H1 (cell line): ENCODE measurements around the gene SF3B1. TPM values are rescaled to one million over a fixed set of nuclear protein-coding genes. Genes with fewer than 3 reads are reported as not detected.

Experiments
- CTCF ChIA-PET: fragments of 300-600 bp; sonication (Branson Sonifier 250); formaldehyde crosslinking; loops from one replicate; lab custom pipeline; 2021; ENCODE audit not compliant: partially characterized antibody; lab: Charles Lee
- POLR2A ChIA-PET: fragments of 300-600 bp; sonication (Branson Sonifier 250); formaldehyde crosslinking; loops from one replicate; lab custom pipeline; 2021; ENCODE audit warnings: inconsistent platforms; ENCODE audit not compliant: partially characterized antibody; lab: Charles Lee
- DNase-seq, 2 experiments: peaks; one replicate each; pipeline versions ENCODE4 v3.0.0 to v3.0.0-alpha.2; 2010 to 2022; ENCODE audit warnings: low spot score in 2 of 2, low read depth in 1 of 2, mixed read lengths in 1 of 2
- FAIRE-seq: peaks from 2 replicates; lab custom pipeline; 2011; peaks lifted over from hg19 to GRCh38; lab: Jason Lieb, UNC
- H2AFZ ChIP-seq: 2 replicates; pipeline ENCODE4 v1.8.1; 2012; ENCODE audit warnings: low read length, inconsistent platforms
- H2AK5ac ChIP-seq: 2 replicates; pipeline ENCODE4 v1.6.1; 2013; ENCODE audit warnings: low read depth, low read length
- H2BK120ac ChIP-seq: replicated peaks from 2 replicates; pipeline ENCODE3; 2013; ENCODE audit warnings: low read depth, low read length, inconsistent platforms
- H2BK12ac ChIP-seq: 2 replicates; pipeline ENCODE4 v1.6.1; 2013; ENCODE audit warnings: low read depth, low read length
- H2BK15ac ChIP-seq: 2 replicates; pipeline ENCODE4 v1.6.1; 2013; ENCODE audit warnings: low read length
- H2BK20ac ChIP-seq: 2 replicates; pipeline ENCODE4 v1.6.1; 2013; ENCODE audit warnings: low read length
- H2BK5ac ChIP-seq: 2 replicates; pipeline ENCODE4 v1.6.1; 2013; ENCODE audit warnings: low read depth, low read length
- H3K14ac ChIP-seq: 2 replicates; pipeline ENCODE4 v1.6.1; 2013; ENCODE audit warnings: inconsistent platforms; ENCODE audit not compliant: insufficient read length
- H3K18ac ChIP-seq: 2 replicates; pipeline ENCODE4 v1.6.1; 2013; ENCODE audit warnings: low read length; ENCODE audit errors: extremely low read depth
- H3K23ac ChIP-seq: 2 replicates; pipeline ENCODE4 v1.6.1; 2013; ENCODE audit warnings: inconsistent platforms; ENCODE audit not compliant: insufficient read length
- H3K23me2 ChIP-seq: 2 replicates; pipeline ENCODE4 v1.6.1; 2013; ENCODE audit warnings: low read depth, low read length
- H3K27ac ChIP-seq: 2 replicates; pipeline ENCODE4 v1.6.1; 2011; ENCODE audit warnings: low read depth, low read length, inconsistent platforms
- H3K27me3 ChIP-seq, 4 experiments: replicated peaks in 1 of 4; 1 replicate in 1 of 4; 2 replicates in 3 of 4; pipeline versions ENCODE4 v1.6.1 to v1.8.1; 2011 to 2013; ENCODE audit warnings: low read length in 3 of 4, mild to moderate bottlenecking in 3 of 4, inconsistent platforms in 2 of 4, mixed read lengths in 2 of 4, moderate library complexity in 1 of 4; ENCODE audit not compliant: control insufficient read depth in 3 of 4, insufficient read depth in 3 of 4; ENCODE audit errors: extremely low read depth in 1 of 4
- H3K36me3 ChIP-seq, 4 experiments: 2 replicates each; pipeline versions ENCODE4 v1.6.1 to v1.8.1; 2011 to 2013; ENCODE audit warnings: mild to moderate bottlenecking in 4 of 4, low read length in 3 of 4, moderate library complexity in 2 of 4, control low read depth in 1 of 4, inconsistent platforms in 1 of 4; ENCODE audit not compliant: insufficient read depth in 4 of 4, control insufficient read depth in 2 of 4
- H3K4ac ChIP-seq: replicated peaks from 2 replicates; pipeline ENCODE3; 2013; ENCODE audit warnings: low read length, low read depth, mixed read lengths, inconsistent platforms; ENCODE audit not compliant: insufficient read length
- H3K4me1 ChIP-seq, 4 experiments: replicated peaks in 1 of 4; 1 replicate in 1 of 4; 2 replicates in 3 of 4; pipeline versions ENCODE4 v1.6.1 to v1.8.1; 2011 to 2013; ENCODE audit warnings: low read length in 3 of 4, inconsistent platforms in 2 of 4, mixed read lengths in 1 of 4; ENCODE audit not compliant: insufficient read depth in 4 of 4, control insufficient read depth in 3 of 4
- H3K4me2 ChIP-seq, 2 experiments: 2 replicates each; pipeline versions ENCODE4 v1.6.1 to v1.8.1; 2011 to 2013; ENCODE audit warnings: low read depth in 2 of 2, low read length in 2 of 2, control low read depth in 1 of 2, inconsistent platforms in 1 of 2, mild to moderate bottlenecking in 1 of 2; ENCODE audit not compliant: insufficient read depth in 1 of 2
- H3K4me3 ChIP-seq, 4 experiments: fragments of 200-600, 300-600 bp in 1 of 4; sonication (generic), shearing (Covaris generic), sonication (Bioruptor Twin) in 1 of 4; 2 replicates each; pipeline versions ENCODE4 v1.5.1 to v1.8.1; 2011 to 2016; ENCODE audit warnings: low read length in 4 of 4, low read depth in 3 of 4, control low read depth in 2 of 4, inconsistent platforms in 2 of 4, mild to moderate bottlenecking in 2 of 4, mixed read lengths in 1 of 4, moderate library complexity in 1 of 4; ENCODE audit not compliant: insufficient read depth in 2 of 4; ENCODE audit errors: extremely low read depth in 1 of 4
- H3K56ac ChIP-seq: replicated peaks from 2 replicates; pipeline ENCODE3; 2013; ENCODE audit warnings: low read depth, mild to moderate bottlenecking, mixed read lengths, low read length, inconsistent platforms; ENCODE audit not compliant: insufficient read length
- H3K79me1 ChIP-seq: 2 replicates; pipeline ENCODE4 v1.6.1; 2013; ENCODE audit warnings: low read depth, low read length, control low read depth
- H3K79me2 ChIP-seq, 2 experiments: 2 replicates each; pipeline versions ENCODE4 v1.6.1 to v1.8.1; 2012 to 2013; ENCODE audit warnings: low read length in 2 of 2, mild to moderate bottlenecking in 2 of 2, inconsistent platforms in 1 of 2; ENCODE audit not compliant: insufficient read depth in 2 of 2, control insufficient read depth in 1 of 2
- H3K9ac ChIP-seq, 4 experiments: replicated peaks in 1 of 4; 1 replicate in 1 of 4; 2 replicates in 3 of 4; pipeline versions ENCODE4 v1.6.1 to v1.8.1; 2011 to 2013; ENCODE audit warnings: low read depth in 3 of 4, low read length in 3 of 4, control low read depth in 2 of 4, mild to moderate bottlenecking in 2 of 4, moderate library complexity in 2 of 4, inconsistent platforms in 1 of 4; ENCODE audit errors: extremely low read depth in 1 of 4
- H3K9me3 ChIP-seq, 2 experiments: 2 replicates each; pipeline versions ENCODE4 v1.6.1 to v1.8.1; 2012 to 2013; ENCODE audit warnings: mild to moderate bottlenecking in 2 of 2, moderate library complexity in 2 of 2, control low read depth in 1 of 2, inconsistent platforms in 1 of 2, low read depth in 1 of 2, low read length in 1 of 2, mixed read lengths in 1 of 2; ENCODE audit not compliant: insufficient read depth in 2 of 2
- H4K20me1 ChIP-seq, 2 experiments: replicated peaks in 1 of 2; 2 replicates each; pipeline versions ENCODE3 to v1.8.1; 2011 to 2013; ENCODE audit warnings: inconsistent platforms in 2 of 2, low read length in 2 of 2, mild to moderate bottlenecking in 1 of 2; ENCODE audit not compliant: insufficient read depth in 2 of 2, control insufficient read depth in 1 of 2
- H4K5ac ChIP-seq: 2 replicates; pipeline ENCODE4 v1.6.1; 2013; ENCODE audit warnings: low read length, low read depth, mixed read lengths, inconsistent platforms; ENCODE audit not compliant: insufficient read length
- H4K8ac ChIP-seq: 2 replicates; pipeline ENCODE4 v1.8.0; 2013; ENCODE audit warnings: mild to moderate bottlenecking, moderate library complexity, low read length, inconsistent platforms; ENCODE audit not compliant: insufficient read depth; ENCODE audit errors: extremely low read depth
- H4K91ac ChIP-seq: replicated peaks from 2 replicates; pipeline ENCODE3; 2013; ENCODE audit warnings: low read length, mixed read lengths, inconsistent platforms; ENCODE audit not compliant: insufficient read length
- CTBP2 ChIP-seq: IDR thresholded peaks from 2 replicates; pipeline ENCODE4 v1.7.0; 2011; ENCODE audit warnings: borderline replicate concordance, mild to moderate bottlenecking, moderate library complexity, mixed read lengths, low read length; ENCODE audit not compliant: insufficient read depth, insufficient read length
- EZH2 ChIP-seq: fragments of 200-600 bp; sonication (generic); IDR thresholded peaks from 2 replicates; pipeline ENCODE4 v1.7.1; 2012; ENCODE audit warnings: low read depth, mild to moderate bottlenecking, moderate library complexity, low read length, inconsistent platforms; ENCODE audit not compliant: severe bottlenecking
- JUND ChIP-seq: IDR thresholded peaks from 2 replicates; pipeline ENCODE4 v1.6.1; 2011; ENCODE audit warnings: mild to moderate bottlenecking, improper control_type of control experiment, low read length
- SIN3A ChIP-seq, 2 experiments: IDR thresholded peaks in 1 of 2; conservative IDR thresholded peaks in 1 of 2; 2 replicates each; pipeline ENCODE4 v1.6.1; 2011 to 2012; ENCODE audit warnings: low read length in 2 of 2, improper control_type of control experiment in 1 of 2, low read depth in 1 of 2, mild to moderate bottlenecking in 1 of 2
- SP2 ChIP-seq: IDR thresholded peaks from 2 replicates; pipeline ENCODE4 v1.6.1; 2012; ENCODE audit warnings: mild to moderate bottlenecking, low read length, inconsistent platforms
- SP4 ChIP-seq: IDR thresholded peaks from 2 replicates; pipeline ENCODE4 v1.6.1; 2012; ENCODE audit warnings: low read length, inconsistent platforms
- TAF1 ChIP-seq: IDR thresholded peaks from 2 replicates; pipeline ENCODE4 v1.6.1; 2011; ENCODE audit warnings: mild to moderate bottlenecking, low read depth, low read length
- WGBS, 2 experiments: shearing (Covaris generic) in 1 of 2; methylation state at CpG; one replicate each; pipeline versions ENCODE4 v1.1.6 to v1.1.7; 2013 to 2015; ENCODE audit warnings: low lambda C conversion rate in 2 of 2, mixed read lengths in 2 of 2, inconsistent platforms in 1 of 2, low coverage in 1 of 2, missing lambda C conversion rate in 1 of 2; ENCODE audit not compliant: insufficient replicate concordance in 2 of 2, insufficient coverage in 1 of 2, insufficient read length in 1 of 2; ENCODE audit errors: extremely low coverage in 1 of 2, missing lambda C conversion rate in 1 of 2; 5-methylcytosine and 5-hydroxymethylcytosine counted together
- polyA plus RNA-seq, 7 experiments: library from polyadenylated mRNA; depleted of rRNA in 3 of 7; stranded (reverse) in 5 of 7; unstranded in 2 of 7; fragments of >200 nt in 5 of 7; fragments of 200-250 nt in 2 of 7; gene quantifications; 1 replicate in 5 of 7; 2 replicates in 1 of 7; 4 replicates in 1 of 7; pipeline versions ENCODE4 v1.2.1 to v1.2.3, GENCODE V29; 2011 to 2013; ENCODE audit warnings: missing spikeins in 2 of 7, mixed read lengths in 2 of 7
- total RNA-seq: library from RNA; stranded (reverse); fragmentation: NEBNext Ultra II Directional; extraction: Animal tissue kit (Norgen Biotek cat#: 25700); gene quantifications from 2 replicates; pipeline ENCODE4 v1.2.1, GENCODE V29; 2021
- TF ChIP-seq, protein P1 (sequence below), 3 experiments: IDR thresholded peaks; 1 replicate in 2 of 3; 2 replicates in 1 of 3; pipeline versions ENCODE4 v1.5.1 to v1.6.1; 2011; ENCODE audit warnings: low read length in 3 of 3, mild to moderate bottlenecking in 3 of 3, inconsistent platforms in 2 of 3, low read depth in 1 of 3, moderate library complexity in 1 of 3; ENCODE audit not compliant: insufficient read depth in 1 of 3; ENCODE audit errors: control extremely low read depth in 1 of 3
- TF ChIP-seq, protein P2 (sequence below): IDR thresholded peaks from 2 replicates; pipeline ENCODE4 v1.6.1; 2011; ENCODE audit warnings: low read length, improper control_type of control experiment

SF3B1 gene
- total and polyA plus RNA-seq, 2 of the 8 experiments (the other 6 are each of a cell fraction or from before 2014, with no cell fraction given): 320 to 403 TPM

DNA sequence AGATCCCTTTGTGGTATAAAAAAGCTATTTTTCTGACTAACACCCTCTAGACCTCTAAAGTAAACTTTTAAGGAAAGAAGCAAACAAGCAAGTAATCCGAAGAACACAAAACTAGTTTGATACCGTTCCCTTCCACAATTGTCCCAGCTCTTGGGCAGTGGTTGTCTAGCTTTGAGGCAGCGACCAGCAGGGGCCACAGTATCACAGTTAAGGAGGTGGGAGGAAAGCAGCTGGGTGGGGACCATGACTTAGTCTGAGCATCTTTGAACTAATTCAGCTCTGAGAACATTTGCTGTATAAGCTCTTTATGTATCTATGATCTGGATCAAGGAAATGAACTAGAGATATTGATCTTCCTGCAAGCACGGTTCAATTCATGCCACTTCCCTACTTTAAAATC, 51.0 kb downstream of the SF3B1 start:
- no peak overlapping the region for H3K14ac ChIP-seq
- H4K8ac ChIP-seq: no peak overlapping the region
- no peak overlapping the region for H2AFZ ChIP-seq
- H3K79me2 ChIP-seq: no peaks in the 10 kb centered on the region
- H2BK5ac ChIP-seq: no peak overlapping the region
- no peaks in the 10 kb centered on the region for H3K9me3 ChIP-seq
- no peaks in the 10 kb centered on the region for H3K4me1 ChIP-seq
- 83% methylated on average over 4 of the region's 4 CpGs; no CpG with 5 or more reads in 1 of the 2 experiments for WGBS, 2 experiments
- H2BK15ac ChIP-seq: no peak overlapping the region
- no peak overlapping the region for H3K18ac ChIP-seq
- no peaks in the 10 kb centered on the region for H3K79me1 ChIP-seq
- H3K4me3 ChIP-seq: no peak overlapping the region
- no peak overlapping the region for H3K56ac ChIP-seq
- H3K36me3 ChIP-seq: no peaks in the 10 kb centered on the region
- no peak for FAIRE-seq
- no peak for DNase-seq
- no peak overlapping the region for H3K27ac ChIP-seq
- no peaks in the 10 kb centered on the region for H3K23me2 ChIP-seq
- no peak overlapping the region for H2AK5ac ChIP-seq
- no peak overlapping the region for H3K9ac ChIP-seq
- H2BK12ac ChIP-seq: no peak overlapping the region
- no peak overlapping the region for H3K23ac ChIP-seq
- H2BK120ac ChIP-seq: no peak overlapping the region
- H3K4me2 ChIP-seq: no peak overlapping the region
- no peak overlapping the region for H2BK20ac ChIP-seq
- peaks cover 0 to 2% of the 10 kb centered on the region in 2 experiments for H4K20me1 ChIP-seq
- no peaks in the 10 kb centered on the region for H3K27me3 ChIP-seq
- no peak overlapping the region for H3K4ac ChIP-seq
- no peak overlapping the region for H4K91ac ChIP-seq
- CTCF ChIA-PET: interaction anchor here (0.6 to 2.0 kb wide), 15 partner anchors 10 to 430 kb away, joined by 3 to 12 read pairs (median 3); no protein-coding TSS in a partner anchor
- H4K5ac ChIP-seq: no peak overlapping the region
- POLR2A ChIA-PET: interaction anchor here (0.8 kb wide), 1 partner anchor 116 kb away, joined by 3 read pairs; the partner anchor contains the start of gene HSPD1
- TF ChIP-seq SIN3A (conservative IDR thresholded peaks at IDR 0.05 in 1 of 2, IDR thresholded peaks at IDR 0.05 in 1 of 2; ENCODE audit: low read depth in 1 of 2, low read length in 2 of 2) (no peak), SP4 (no peak), TAF1 (no peak), SP2 (no peak), EZH2 (no peak), JUND (no peak), CTBP2 (no peak)
- TF ChIP-seq, protein P1, sequence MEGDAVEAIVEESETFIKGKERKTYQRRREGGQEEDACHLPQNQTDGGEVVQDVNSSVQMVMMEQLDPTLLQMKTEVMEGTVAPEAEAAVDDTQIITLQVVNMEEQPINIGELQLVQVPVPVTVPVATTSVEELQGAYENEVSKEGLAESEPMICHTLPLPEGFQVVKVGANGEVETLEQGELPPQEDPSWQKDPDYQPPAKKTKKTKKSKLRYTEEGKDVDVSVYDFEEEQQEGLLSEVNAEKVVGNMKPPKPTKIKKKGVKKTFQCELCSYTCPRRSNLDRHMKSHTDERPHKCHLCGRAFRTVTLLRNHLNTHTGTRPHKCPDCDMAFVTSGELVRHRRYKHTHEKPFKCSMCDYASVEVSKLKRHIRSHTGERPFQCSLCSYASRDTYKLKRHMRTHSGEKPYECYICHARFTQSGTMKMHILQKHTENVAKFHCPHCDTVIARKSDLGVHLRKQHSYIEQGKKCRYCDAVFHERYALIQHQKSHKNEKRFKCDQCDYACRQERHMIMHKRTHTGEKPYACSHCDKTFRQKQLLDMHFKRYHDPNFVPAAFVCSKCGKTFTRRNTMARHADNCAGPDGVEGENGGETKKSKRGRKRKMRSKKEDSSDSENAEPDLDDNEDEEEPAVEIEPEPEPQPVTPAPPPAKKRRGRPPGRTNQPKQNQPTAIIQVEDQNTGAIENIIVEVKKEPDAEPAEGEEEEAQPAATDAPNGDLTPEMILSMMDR (IDR thresholded peaks at IDR 0.05; ENCODE audit: control extremely low read depth in 1 of 3, insufficient read depth in 1 of 3, low read depth in 1 of 3, low read length in 3 of 3): peak in 2 of 3 experiments; percentile 14 to 26; a peak in 2 of 4 replicates
- TF ChIP-seq, protein P2, sequence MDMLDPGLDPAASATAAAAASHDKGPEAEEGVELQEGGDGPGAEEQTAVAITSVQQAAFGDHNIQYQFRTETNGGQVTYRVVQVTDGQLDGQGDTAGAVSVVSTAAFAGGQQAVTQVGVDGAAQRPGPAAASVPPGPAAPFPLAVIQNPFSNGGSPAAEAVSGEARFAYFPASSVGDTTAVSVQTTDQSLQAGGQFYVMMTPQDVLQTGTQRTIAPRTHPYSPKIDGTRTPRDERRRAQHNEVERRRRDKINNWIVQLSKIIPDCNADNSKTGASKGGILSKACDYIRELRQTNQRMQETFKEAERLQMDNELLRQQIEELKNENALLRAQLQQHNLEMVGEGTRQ: no peak
